IMR-90 (cell line): Measurements from ENCODE around the gene RGS17. TPM values are rescaled to one million over a fixed set of nuclear protein-coding genes. Genes with fewer than 3 reads are reported as not detected.

Experiments
- ATAC-seq: fragments of 200-7000 bp; cut with Tn5 transposase; 2 replicates; pipeline ENCODE4 v1.9.1; 2020; ENCODE audit warnings: low read depth, mild to moderate bottlenecking, moderate library complexity
- BruUV-seq: library from RNA; stranded (reverse); fragments of 400-500 nt; replicated peaks from 2 replicates; lab custom pipeline; 2021; lab: Mats Ljungman, UMichigan
- CTCF ChIA-PET: fragments of 300-600 bp; formaldehyde crosslinking; extraction: SDS; loops from one replicate; lab custom pipeline; 2021; ENCODE audit warnings: antibody characterized with exemption; lab: Yijun Ruan, JAX
- POLR2A ChIA-PET: fragments of 300-600 bp; sonication (Branson Sonifier 250); formaldehyde crosslinking; loops from one replicate; lab custom pipeline; 2022; ENCODE audit warnings: antibody characterized with exemption; ENCODE audit not compliant: unreplicated experiment; lab: Charles Lee
- DNase-seq: peaks from one replicate; pipeline ENCODE4 v3.0.0; 2013
- H2AFZ ChIP-seq: replicated peaks from 2 replicates; pipeline ENCODE3; 2013; ENCODE audit warnings: low read length, mild to moderate bottlenecking; ENCODE audit not compliant: poor library complexity
- H2AK5ac ChIP-seq: 2 replicates; pipeline ENCODE4 v1.6.1; 2013; ENCODE audit warnings: low read depth, low read length, inconsistent platforms
- H2AK9ac ChIP-seq: replicated peaks from 2 replicates; pipeline ENCODE3; 2013; ENCODE audit warnings: mild to moderate bottlenecking, low read depth, low read length, moderate library complexity; ENCODE audit not compliant: poor library complexity
- H2BK120ac ChIP-seq: 2 replicates; pipeline ENCODE4 v1.6.1; 2013; ENCODE audit warnings: low read depth, low read length, inconsistent platforms
- H2BK15ac ChIP-seq: 3 replicates; pipeline ENCODE4 v1.6.1; 2013; ENCODE audit warnings: low read depth, low read length, inconsistent platforms
- H2BK20ac ChIP-seq: 2 replicates; pipeline ENCODE4 v1.6.1; 2013; ENCODE audit warnings: low read depth, mild to moderate bottlenecking, inconsistent platforms, low read length, moderate library complexity
- H2BK5ac ChIP-seq: 2 replicates; pipeline ENCODE4 v1.6.1; 2013; ENCODE audit warnings: mild to moderate bottlenecking, low read depth, low read length, inconsistent platforms; ENCODE audit not compliant: poor library complexity, severe bottlenecking
- H3K14ac ChIP-seq: replicated peaks from 2 replicates; pipeline ENCODE4 v1.6.1; 2013; ENCODE audit warnings: low read depth, low read length, inconsistent platforms
- H3K18ac ChIP-seq: 2 replicates; pipeline ENCODE4 v1.6.1; 2013; ENCODE audit warnings: low read depth, low read length, control low read depth
- H3K23ac ChIP-seq: 2 replicates; pipeline ENCODE4 v1.6.1; 2013; ENCODE audit warnings: low read depth, low read length, inconsistent platforms
- H3K27ac ChIP-seq: 2 replicates; pipeline ENCODE4 v1.5.1; 2013; ENCODE audit warnings: mild to moderate bottlenecking, control low read depth, low read length; ENCODE audit not compliant: insufficient read depth
- H3K27me3 ChIP-seq: 2 replicates; pipeline ENCODE4 v1.6.1; 2013; ENCODE audit warnings: low read length; ENCODE audit not compliant: control insufficient read depth, insufficient read depth
- H3K36me3 ChIP-seq: 2 replicates; pipeline ENCODE4 v1.6.1; 2013; ENCODE audit warnings: low read length, mixed read lengths; ENCODE audit not compliant: control insufficient read depth, insufficient read depth
- H3K4ac ChIP-seq: 2 replicates; pipeline ENCODE4 v1.6.1; 2013; ENCODE audit warnings: low read depth, low read length, inconsistent platforms
- H3K4me1 ChIP-seq: 2 replicates; pipeline ENCODE4 v1.6.1; 2013; ENCODE audit warnings: low read length, mixed read lengths; ENCODE audit not compliant: control insufficient read depth, insufficient read depth
- H3K4me2 ChIP-seq: 2 replicates; pipeline ENCODE4 v1.6.1; 2013; ENCODE audit warnings: low read depth, mild to moderate bottlenecking, control low read depth, low read length, moderate library complexity
- H3K4me3 ChIP-seq: 2 replicates; pipeline ENCODE4 v1.5.1; 2013; ENCODE audit warnings: low read depth, mild to moderate bottlenecking, control low read depth, low read length, moderate library complexity; ENCODE audit not compliant: insufficient read depth
- H3K56ac ChIP-seq: 2 replicates; pipeline ENCODE4 v1.6.1; 2013; ENCODE audit warnings: low read length, inconsistent platforms; ENCODE audit not compliant: insufficient read depth; ENCODE audit errors: extremely low read depth
- H3K79me1 ChIP-seq, 2 experiments: 2 replicates each; pipeline ENCODE4 v1.6.1; 2013; ENCODE audit warnings: low read length in 2 of 2, inconsistent platforms in 1 of 2, low read depth in 1 of 2
- H3K9ac ChIP-seq: 2 replicates; pipeline ENCODE4 v1.6.1; 2013; ENCODE audit warnings: low read depth, low read length, control low read depth
- H3K9me1 ChIP-seq: 2 replicates; pipeline ENCODE4 v1.6.1; 2013; ENCODE audit warnings: low read length, inconsistent platforms; ENCODE audit not compliant: insufficient read depth
- H3K9me3 ChIP-seq: 2 replicates; pipeline ENCODE4 v1.6.1; 2013; ENCODE audit warnings: low read length; ENCODE audit not compliant: control insufficient read depth, insufficient read depth
- H4K20me1 ChIP-seq: 2 replicates; pipeline ENCODE4 v1.6.1; 2013; ENCODE audit warnings: low read length, inconsistent platforms; ENCODE audit not compliant: insufficient read depth
- H4K5ac ChIP-seq: 2 replicates; pipeline ENCODE4 v1.6.1; 2013; ENCODE audit warnings: mild to moderate bottlenecking, low read depth, low read length, control low read depth
- H4K8ac ChIP-seq, 2 experiments: 2 replicates each; pipeline ENCODE4 v1.6.1; 2013; ENCODE audit warnings: low read depth in 2 of 2, low read length in 2 of 2, control low read depth in 1 of 2, inconsistent platforms in 1 of 2
- H4K91ac ChIP-seq: 2 replicates; pipeline ENCODE4 v1.6.1; 2013; ENCODE audit warnings: low read depth, low read length, inconsistent platforms; ENCODE audit not compliant: insufficient read depth
- BHLHE40 ChIP-seq: fragments of 150-350 bp; IDR thresholded peaks from 2 replicates; pipeline ENCODE4 v1.6.1; 2016; ENCODE audit warnings: mild to moderate bottlenecking, low read depth, low read length
- CEBPB ChIP-seq: IDR thresholded peaks from 2 replicates; pipeline ENCODE4 v1.6.1; 2012; ENCODE audit warnings: low read depth, low read length, improper control_type of control experiment
- CHD1 ChIP-seq: IDR thresholded peaks from 2 replicates; pipeline ENCODE4 v1.6.1; 2012; ENCODE audit warnings: low read depth, low read length, improper control_type of control experiment
- FOS ChIP-seq: fragments of 150-350 bp; IDR thresholded peaks from 2 replicates; pipeline ENCODE4 v1.6.1; 2016; ENCODE audit warnings: low read depth, low read length
- MAFK ChIP-seq: IDR thresholded peaks from 2 replicates; pipeline ENCODE4 v1.6.1; 2012; ENCODE audit warnings: low read depth, low read length, improper control_type of control experiment
- MAZ ChIP-seq: IDR thresholded peaks from 2 replicates; pipeline ENCODE4 v1.6.1; 2012; ENCODE audit warnings: low read depth, mild to moderate bottlenecking, low read length, improper control_type of control experiment, moderate library complexity, borderline replicate concordance
- MXI1 ChIP-seq: IDR thresholded peaks from 2 replicates; pipeline ENCODE4 v1.6.1; 2012; ENCODE audit warnings: low read depth, mild to moderate bottlenecking, low read length, moderate library complexity, borderline replicate concordance
- NFE2L2 ChIP-seq: fragments of 150-350 bp; IDR thresholded peaks from 2 replicates; pipeline ENCODE4 v1.6.1; 2016; ENCODE audit warnings: low read depth, mild to moderate bottlenecking, low read length
- POLR2A ChIP-seq: IDR thresholded peaks from 2 replicates; pipeline ENCODE4 v1.6.1; 2012; ENCODE audit warnings: mild to moderate bottlenecking, low read depth, low read length
- RAD21 ChIP-seq: IDR thresholded peaks from 2 replicates; pipeline ENCODE4 v1.6.1; 2012; ENCODE audit warnings: low read length, improper control_type of control experiment
- RCOR1 ChIP-seq: IDR thresholded peaks from 2 replicates; pipeline ENCODE4 v1.6.1; 2012; ENCODE audit warnings: mild to moderate bottlenecking, low read length, improper control_type of control experiment; ENCODE audit not compliant: insufficient replicate concordance
- RFX5 ChIP-seq: IDR thresholded peaks from 2 replicates; pipeline ENCODE4 v1.8.0; 2012; ENCODE audit warnings: low read depth, mild to moderate bottlenecking, low read length, moderate library complexity
- SMC3 ChIP-seq: fragments of 150-350 bp; IDR thresholded peaks from 2 replicates; pipeline ENCODE4 v1.6.1; 2016; ENCODE audit warnings: low read depth, mild to moderate bottlenecking, antibody characterized with exemption, low read length, moderate library complexity
- dilution Hi-C: fragments of 300-500 bp; cut with HindIII; formaldehyde crosslinking; loops from one replicate; pipeline ENCODE4 v1.14.3; 2018; ENCODE audit warnings: low sequenced_read_pairs; ENCODE audit not compliant: unreplicated experiment
- in situ Hi-C: fragments of 300-500 bp; cut with MboI; formaldehyde crosslinking; loops from 3 replicates; pipeline ENCODE4 v1.14.3; 2019; ENCODE audit warnings: low sequenced_read_pairs, inconsistent platforms, mixed read lengths
- intact Hi-C: fragments of 100-400 bp; cut with micrococcal nuclease; formaldehyde crosslinking; loops from 2 replicates; pipeline ENCODE4 v1.10.0; 2022
- polyA plus RNA-seq, 3 experiments: library from polyadenylated mRNA; depleted of rRNA; stranded (reverse); fragments of >200 nt; gene quantifications; 2 replicates each; pipeline ENCODE4 v1.2.3, GENCODE V29; 2012; ENCODE audit warnings: low replicate concordance in 1 of 3
- total RNA-seq: library from RNA; depleted of rRNA; stranded (reverse); fragments of >200 nt; gene quantifications from 2 replicates; pipeline ENCODE4 v1.2.3, GENCODE V29; 2012
- TF ChIP-seq, protein P1 (sequence below): conservative IDR thresholded peaks from 2 replicates; pipeline ENCODE4 v1.5.1; 2012; ENCODE audit warnings: mild to moderate bottlenecking, low read depth, low read length, improper control_type of control experiment
- TF ChIP-seq, protein P2 (sequence below): fragments of 150-350 bp; IDR thresholded peaks from 2 replicates; pipeline ENCODE4 v1.6.1; 2017; ENCODE audit warnings: mild to moderate bottlenecking, antibody characterized with exemption, low read length, low read depth
- TF ChIP-seq, protein P3 (sequence below): fragments of 150-350 bp; IDR thresholded peaks from 2 replicates; pipeline ENCODE4 v1.6.1; 2016; ENCODE audit warnings: low read depth, mild to moderate bottlenecking, low read length, moderate library complexity, borderline replicate concordance

Gene RGS17
- total and polyA plus RNA-seq, 2 of the 4 experiments (the other 2 are of a cell fraction) = 0.75 to 1.4 TPM

DNA sequence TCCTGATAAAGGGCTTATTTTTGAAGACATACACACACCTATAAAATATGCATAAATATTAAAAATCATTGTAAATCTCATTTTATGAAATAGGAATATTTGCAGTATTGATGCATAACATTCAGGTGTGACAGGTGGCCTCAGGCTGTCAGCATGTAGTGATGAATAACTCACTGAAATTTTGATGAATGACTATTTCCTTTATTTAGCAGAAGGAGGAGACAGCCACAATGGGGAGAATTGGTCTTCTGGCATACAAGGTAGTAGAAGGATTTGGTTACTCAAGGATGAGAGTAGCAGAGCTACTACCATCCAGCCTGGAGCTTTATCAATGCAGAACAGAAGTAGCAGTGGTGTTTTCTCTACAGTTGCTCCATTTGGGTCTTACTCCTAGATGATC is 47.2 kb downstream of the RGS17 start:
- CTCF ChIA-PET = no interaction called here
- POLR2A ChIA-PET = no interaction called here

More for the DNA sequence above, 47.2 kb downstream of the RGS17 start:
- DNase-seq = no peak
- no peak overlapping the region for H3K27ac ChIP-seq
- H3K4me1 ChIP-seq = peaks cover 2% of the 10 kb centered on the region; the same call in 1 of the 2 replicates
- no peak overlapping the region for H4K8ac ChIP-seq
- peak; percentile 24; the same call in 1 of the 2 replicates for ATAC-seq
- H2BK5ac ChIP-seq = no peak overlapping the region
- H3K14ac ChIP-seq = no peak overlapping the region
- no peak overlapping the region for H3K4me2 ChIP-seq
- H3K4ac ChIP-seq = 0 out of 2 replicates have a peak overlapping the region, but pooled peaks have one; percentile 8
- H2BK20ac ChIP-seq = peak overlapping the region; percentile 43; the same call in 1 of the 2 replicates
- H3K9me1 ChIP-seq = no peaks in the 10 kb centered on the region; the same call in 1 of the 2 replicates
- H2BK120ac ChIP-seq = no peak overlapping the region
- H3K79me1 ChIP-seq = no peaks in the 10 kb centered on the region
- H3K9me3 ChIP-seq = no peaks in the 10 kb centered on the region
- H4K20me1 ChIP-seq = no peaks in the 10 kb centered on the region
- H4K91ac ChIP-seq = no peak overlapping the region
- no peak overlapping the region for H2AK9ac ChIP-seq
- in situ Hi-C loops (no loop called here), dilution Hi-C loops (no loop called here), intact Hi-C loops (no loop called here)
- no peak overlapping the region; the same call in 1 of the 2 replicates for H2AK5ac ChIP-seq
- no peaks in the 10 kb centered on the region for H3K36me3 ChIP-seq
- no TSS peak for BruUV-seq
- no peak overlapping the region for H3K4me3 ChIP-seq
- no peak overlapping the region for H3K9ac ChIP-seq
- TF ChIP-seq NFE2L2 (no peak), RCOR1 (no peak), BHLHE40 (no peak), SMC3 (no peak), RAD21 (no peak), MAFK (no peak), FOS (no peak), CEBPB (no peak), CHD1 (no peak), POLR2A (no peak), MAZ (no peak), MXI1 (no peak), RFX5 (no peak)
- TF ChIP-seq, protein P1, sequence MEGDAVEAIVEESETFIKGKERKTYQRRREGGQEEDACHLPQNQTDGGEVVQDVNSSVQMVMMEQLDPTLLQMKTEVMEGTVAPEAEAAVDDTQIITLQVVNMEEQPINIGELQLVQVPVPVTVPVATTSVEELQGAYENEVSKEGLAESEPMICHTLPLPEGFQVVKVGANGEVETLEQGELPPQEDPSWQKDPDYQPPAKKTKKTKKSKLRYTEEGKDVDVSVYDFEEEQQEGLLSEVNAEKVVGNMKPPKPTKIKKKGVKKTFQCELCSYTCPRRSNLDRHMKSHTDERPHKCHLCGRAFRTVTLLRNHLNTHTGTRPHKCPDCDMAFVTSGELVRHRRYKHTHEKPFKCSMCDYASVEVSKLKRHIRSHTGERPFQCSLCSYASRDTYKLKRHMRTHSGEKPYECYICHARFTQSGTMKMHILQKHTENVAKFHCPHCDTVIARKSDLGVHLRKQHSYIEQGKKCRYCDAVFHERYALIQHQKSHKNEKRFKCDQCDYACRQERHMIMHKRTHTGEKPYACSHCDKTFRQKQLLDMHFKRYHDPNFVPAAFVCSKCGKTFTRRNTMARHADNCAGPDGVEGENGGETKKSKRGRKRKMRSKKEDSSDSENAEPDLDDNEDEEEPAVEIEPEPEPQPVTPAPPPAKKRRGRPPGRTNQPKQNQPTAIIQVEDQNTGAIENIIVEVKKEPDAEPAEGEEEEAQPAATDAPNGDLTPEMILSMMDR = no peak
- TF ChIP-seq, protein P2, sequence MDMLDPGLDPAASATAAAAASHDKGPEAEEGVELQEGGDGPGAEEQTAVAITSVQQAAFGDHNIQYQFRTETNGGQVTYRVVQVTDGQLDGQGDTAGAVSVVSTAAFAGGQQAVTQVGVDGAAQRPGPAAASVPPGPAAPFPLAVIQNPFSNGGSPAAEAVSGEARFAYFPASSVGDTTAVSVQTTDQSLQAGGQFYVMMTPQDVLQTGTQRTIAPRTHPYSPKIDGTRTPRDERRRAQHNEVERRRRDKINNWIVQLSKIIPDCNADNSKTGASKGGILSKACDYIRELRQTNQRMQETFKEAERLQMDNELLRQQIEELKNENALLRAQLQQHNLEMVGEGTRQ = no peak
- TF ChIP-seq, protein P3, sequence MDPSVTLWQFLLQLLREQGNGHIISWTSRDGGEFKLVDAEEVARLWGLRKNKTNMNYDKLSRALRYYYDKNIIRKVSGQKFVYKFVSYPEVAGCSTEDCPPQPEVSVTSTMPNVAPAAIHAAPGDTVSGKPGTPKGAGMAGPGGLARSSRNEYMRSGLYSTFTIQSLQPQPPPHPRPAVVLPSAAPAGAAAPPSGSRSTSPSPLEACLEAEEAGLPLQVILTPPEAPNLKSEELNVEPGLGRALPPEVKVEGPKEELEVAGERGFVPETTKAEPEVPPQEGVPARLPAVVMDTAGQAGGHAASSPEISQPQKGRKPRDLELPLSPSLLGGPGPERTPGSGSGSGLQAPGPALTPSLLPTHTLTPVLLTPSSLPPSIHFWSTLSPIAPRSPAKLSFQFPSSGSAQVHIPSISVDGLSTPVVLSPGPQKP = no peak
- no peak overlapping the region for H3K18ac ChIP-seq
- no peak overlapping the region for H2AFZ ChIP-seq
- H4K5ac ChIP-seq = no peak overlapping the region
- H3K56ac ChIP-seq = no peak overlapping the region
- H3K27me3 ChIP-seq = no peaks in the 10 kb centered on the region
- H3K23ac ChIP-seq = no peak overlapping the region
- H2BK15ac ChIP-seq = no peak overlapping the region
